Thoracic aorta (tissue), 2 donors: Measurements from ENCODE around the gene LSG1. TPM values are rescaled to one million over a fixed set of nuclear protein-coding genes. Genes with fewer than 3 reads are reported as not detected.
A peak's percentile ranks its signal among the peaks of the same experiment; 100 is the strongest.

ENCODE experiments used
- ATAC-seq: fragments of 150-250 bp; one replicate; pipeline ENCODE4 v1.8.0; 2017; ENCODE audit warnings: low read depth; ENCODE audit not compliant: insufficient number of reproducible peaks, low FRiP score
- DNase-seq: peaks from one replicate; pipeline ENCODE4 v3.0.0-alpha.2; 2020; ENCODE audit warnings: low spot score
- H3K27ac ChIP-seq, 2 donors: fragments of 200-600 bp; sonication (generic); 1 replicate in 1 of 2; 2 replicates in 1 of 2; pipeline ENCODE4 v1.5.1; 2016; ENCODE audit warnings: mild to moderate bottlenecking in 2 of 2, moderate library complexity in 2 of 2
- H3K27me3 ChIP-seq: fragments of 200-600 bp; sonication (generic); replicated peaks from 2 replicates; pipeline ENCODE4 v1.6.0; 2016; ENCODE audit warnings: mild to moderate bottlenecking; ENCODE audit not compliant: insufficient read depth
- H3K36me3 ChIP-seq: fragments of 200-600 bp; sonication (generic); one replicate; pipeline ENCODE4 v1.5.1; 2016
- H3K4me1 ChIP-seq, 2 donors: fragments of 200-600 bp; sonication (generic); 1 replicate in 1 of 2; 2 replicates in 1 of 2; pipeline versions ENCODE4 v1.5.1 to v1.6.0; 2016; ENCODE audit warnings: low read depth in 2 of 2, mild to moderate bottlenecking in 1 of 2; ENCODE audit not compliant: control insufficient read depth in 1 of 2
- H3K4me3 ChIP-seq: fragments of 200-600 bp; sonication (generic); 2 replicates; pipeline ENCODE4 v1.5.1; 2016; ENCODE audit warnings: mild to moderate bottlenecking
- H3K9me3 ChIP-seq: fragments of 200-600 bp; sonication (generic); 2 replicates; pipeline ENCODE4 v1.5.1; 2016
- CTCF ChIP-seq: fragments of 200-600 bp; sonication (generic); IDR thresholded peaks from one replicate; pipeline ENCODE4 v1.5.1; 2019; ENCODE audit warnings: antibody characterized with exemption
- total RNA-seq, 2 donors: library from RNA; depleted of rRNA; stranded (reverse); fragments of >200 nt; gene quantifications; one replicate each; pipeline versions ENCODE4 v1.1.0 to v1.2.3, GENCODE V29; 2016

Gene LSG1
- total RNA-seq, 2 donors from 2014 or later: 19.4 to 59.3 TPM

- ATAC-seq: no peak
- H3K27ac ChIP-seq: no peak overlapping the region
- no peak for TF ChIP-seq CTCF
- H3K9me3 ChIP-seq: no peaks in the 10 kb centered on the region
- no peak overlapping the region for H3K4me3 ChIP-seq
- no peak for DNase-seq
- H3K4me1 ChIP-seq: peaks cover 6 to 12% of the 10 kb centered on the region in 2 donors
- H3K27me3 ChIP-seq: no peaks in the 10 kb centered on the region
- H3K36me3 ChIP-seq: peaks cover 10% of the 10 kb centered on the region
Measured at GRCh38 chr3:194638991-194639605, 32.9 kb downstream of the LSG1 start.

- no peaks in the 10 kb centered on the region for H3K9me3 ChIP-seq
- no peak for DNase-seq
- TF ChIP-seq CTCF: no peak
Measured at GRCh38 chr3:194637541-194638400, 34.2 kb downstream of the LSG1 start.

GRCh38 chr3:194637066-194637465, 34.9 kb downstream of the LSG1 start:
- H3K9me3 ChIP-seq: no peaks in the 10 kb centered on the region
- ATAC-seq (no peak), DNase-seq (no peak)
- H3K27me3 ChIP-seq: no peaks in the 10 kb centered on the region
- no peak overlapping the region for H3K4me3 ChIP-seq
- no peak for TF ChIP-seq CTCF
- H3K4me1 ChIP-seq: peaks cover 6 to 14% of the 10 kb centered on the region in 2 donors
- no peak overlapping the region for H3K27ac ChIP-seq
- peaks cover 10% of the 10 kb centered on the region for H3K36me3 ChIP-seq

More at GRCh38 chr3:194637541-194638400, 34.2 kb downstream of the LSG1 start:
- H3K36me3 ChIP-seq: peaks cover 10% of the 10 kb centered on the region
- no peak overlapping the region for H3K4me3 ChIP-seq
- no peaks in the 10 kb centered on the region for H3K27me3 ChIP-seq
- no peak overlapping the region for H3K27ac ChIP-seq
- no peak for ATAC-seq
- H3K4me1 ChIP-seq: peaks cover 6 to 14% of the 10 kb centered on the region in 2 donors

GRCh38 chr3:194633349-194634004, 38.5 kb downstream of the LSG1 start, which contains the start of gene TMEM44:
TSS of gene TMEM44 (minus strand) at chr3:194633419. CDS start at chr3:194633215, 204 bp downstream.
- peak within 1 kb of the TSS; percentile 34 to 45 for H3K27ac ChIP-seq
- DNase-seq (no peak), ATAC-seq (peak; percentile 61)
- no peaks in the 10 kb centered on the region for H3K9me3 ChIP-seq
- peak; percentile 59 for TF ChIP-seq CTCF
- H3K4me1 ChIP-seq: peaks cover 0 to 3% of the 10 kb centered on the region in 2 donors
- no peaks in the 10 kb centered on the region for H3K36me3 ChIP-seq
- H3K27me3 ChIP-seq: no peaks in the 10 kb centered on the region
- peak within 1 kb of the TSS; percentile 83 for H3K4me3 ChIP-seq
